Astrocyte (in vitro differentiated cells and primary cell): Measurements from ENCODE around the gene CCL13. TPM values are rescaled to one million over a fixed set of nuclear protein-coding genes. Genes with fewer than 3 reads are reported as not detected.

ENCODE experiments used
- DNase-seq: peaks from one replicate; pipeline ENCODE4 v3.0.0-alpha.2; 2010; ENCODE audit warnings: low read depth
- FAIRE-seq: peaks from 2 replicates; lab custom pipeline; 2011; peaks lifted over from hg19 to GRCh38; lab: Jason Lieb, UNC
- H2AFZ ChIP-seq: 2 replicates; pipeline ENCODE4 v1.6.0; 2012; ENCODE audit warnings: low read depth, low read length, inconsistent platforms
- H3K27ac ChIP-seq: 2 replicates; pipeline ENCODE4 v1.5.1; 2011; ENCODE audit warnings: low read depth, low read length, inconsistent platforms
- H3K27me3 ChIP-seq: 2 replicates; pipeline ENCODE4 v1.6.0; 2011; ENCODE audit warnings: low read length, inconsistent platforms; ENCODE audit not compliant: insufficient read depth
- H3K36me3 ChIP-seq: 2 replicates; pipeline ENCODE4 v1.5.1; 2011; ENCODE audit warnings: low read length, inconsistent platforms; ENCODE audit not compliant: insufficient read depth
- H3K4me1 ChIP-seq: 2 replicates; pipeline ENCODE4 v1.5.1; 2011; ENCODE audit warnings: low read length, inconsistent platforms; ENCODE audit not compliant: insufficient read depth
- H3K4me2 ChIP-seq: 2 replicates; pipeline ENCODE4 v1.6.0; 2012; ENCODE audit warnings: low read length, inconsistent platforms
- H3K4me3 ChIP-seq: 2 replicates; pipeline ENCODE4 v1.5.1; 2011; ENCODE audit warnings: low read depth, mild to moderate bottlenecking, low read length, inconsistent platforms; ENCODE audit not compliant: insufficient read depth
- H3K79me2 ChIP-seq: 2 replicates; pipeline ENCODE4 v1.6.0; 2012; ENCODE audit warnings: mild to moderate bottlenecking, low read length, inconsistent platforms; ENCODE audit not compliant: insufficient read depth
- H3K9ac ChIP-seq: 2 replicates; pipeline ENCODE4 v1.6.0; 2012; ENCODE audit warnings: mild to moderate bottlenecking, low read length, inconsistent platforms
- H3K9me3 ChIP-seq: 2 replicates; pipeline ENCODE4 v1.5.1; 2012; ENCODE audit warnings: low read depth, mild to moderate bottlenecking, low read length, inconsistent platforms; ENCODE audit not compliant: insufficient read depth
- H4K20me1 ChIP-seq: 2 replicates; pipeline ENCODE4 v1.6.0; 2012; ENCODE audit warnings: low read length, inconsistent platforms; ENCODE audit not compliant: insufficient read depth
- H3K27ac Mint-ChIP-seq: one replicate; pipeline ENCODE4 v1.8.0; 2021; ENCODE audit warnings: mild to moderate bottlenecking, mixed read lengths; ENCODE audit not compliant: unreplicated experiment
- H3K27me3 Mint-ChIP-seq: one replicate; pipeline ENCODE4 v1.8.0; 2021; ENCODE audit warnings: low read depth, mixed read lengths; ENCODE audit not compliant: unreplicated experiment
- H3K36me3 Mint-ChIP-seq: one replicate; pipeline ENCODE4 v1.8.0; 2021; ENCODE audit warnings: low read depth, mixed read lengths; ENCODE audit not compliant: unreplicated experiment
- H3K4me1 Mint-ChIP-seq: one replicate; pipeline ENCODE4 v1.8.0; 2021; ENCODE audit warnings: low read depth, mixed read lengths; ENCODE audit not compliant: unreplicated experiment
- H3K4me3 Mint-ChIP-seq: one replicate; pipeline ENCODE4 v1.8.0; 2021; ENCODE audit warnings: mild to moderate bottlenecking, moderate library complexity, mixed read lengths; ENCODE audit not compliant: unreplicated experiment
- H3K9me3 Mint-ChIP-seq: one replicate; pipeline ENCODE4 v1.8.0; 2021; ENCODE audit warnings: mild to moderate bottlenecking, mixed read lengths; ENCODE audit not compliant: unreplicated experiment
- CTCF ChIP-seq: IDR thresholded peaks from 2 replicates; pipeline ENCODE4 v1.5.1; 2011; ENCODE audit warnings: low read depth, mild to moderate bottlenecking, inconsistent platforms, low read length, moderate library complexity; ENCODE audit not compliant: insufficient read depth
- EZH2 ChIP-seq: IDR thresholded peaks from 2 replicates; pipeline ENCODE4 v1.6.1; 2012; ENCODE audit warnings: mild to moderate bottlenecking, low read length, inconsistent platforms; ENCODE audit not compliant: insufficient read depth
- total RNA-seq: library from RNA; stranded (reverse); gene quantifications from 2 replicates; pipeline ENCODE4 v1.2.1, GENCODE V29; 2021

The CCL13 gene
- total RNA-seq, 1 donor from 2014 or later = not detected

- H3K36me3 Mint-ChIP-seq = no peaks in the 10 kb centered on the region
- Histone ChIP-seq H3K4me1 (no peaks in the 10 kb centered on the region), H2AFZ (no peak overlapping the region), H3K9ac (no peak overlapping the region), H3K9me3 (no peaks in the 10 kb centered on the region), H3K27me3 (no peaks in the 10 kb centered on the region), H3K27ac (no peak overlapping the region), H4K20me1 (no peaks in the 10 kb centered on the region), H3K4me2 (no peak overlapping the region), H3K36me3 (no peaks in the 10 kb centered on the region), H3K4me3 (no peak overlapping the region), H3K79me2 (no peaks in the 10 kb centered on the region)
- H3K4me3 Mint-ChIP-seq = no peak overlapping the region
- FAIRE-seq (no peak), DNase-seq (no peak)
- peaks cover 2% of the 10 kb centered on the region for H3K9me3 Mint-ChIP-seq
- no peaks in the 10 kb centered on the region for H3K4me1 Mint-ChIP-seq
- H3K27me3 Mint-ChIP-seq = peaks cover 8% of the 10 kb centered on the region
- no peak overlapping the region for H3K27ac Mint-ChIP-seq
- TF ChIP-seq CTCF (no peak), EZH2 (no peak)
Observed at GRCh38 chr17:34339138-34339770, 17.0 kb upstream of the CCL13 start.

- no peak overlapping the region for H3K9ac ChIP-seq
- no peaks in the 10 kb centered on the region for H3K4me1 ChIP-seq
- Mint-ChIP-seq H3K36me3 (no peaks in the 10 kb centered on the region), H3K9me3 (no peaks in the 10 kb centered on the region), H3K27ac (no peak overlapping the region), H3K27me3 (no peaks in the 10 kb centered on the region), H3K4me1 (no peaks in the 10 kb centered on the region), H3K4me3 (no peak overlapping the region)
- no peak overlapping the region for H3K4me2 ChIP-seq
- H3K36me3 ChIP-seq = no peaks in the 10 kb centered on the region
- TF ChIP-seq CTCF (no peak), EZH2 (no peak)
- no peaks in the 10 kb centered on the region for H3K27me3 ChIP-seq
- DNase-seq (no peak), FAIRE-seq (no peak)
- no peak overlapping the region for H2AFZ ChIP-seq
- no peak overlapping the region for H3K4me3 ChIP-seq
- H3K9me3 ChIP-seq = no peaks in the 10 kb centered on the region
- no peak overlapping the region for H3K27ac ChIP-seq
- H4K20me1 ChIP-seq = no peaks in the 10 kb centered on the region
- no peaks in the 10 kb centered on the region for H3K79me2 ChIP-seq
Observed at GRCh38 chr17:34341916-34342315, 14.4 kb upstream of the CCL13 start.

- Histone ChIP-seq H3K9me3 (no peaks in the 10 kb centered on the region), H3K4me1 (no peaks in the 10 kb centered on the region), H3K27ac (no peak overlapping the region), H3K79me2 (no peaks in the 10 kb centered on the region), H3K9ac (no peak overlapping the region), H4K20me1 (no peaks in the 10 kb centered on the region), H3K27me3 (peaks cover 3% of the 10 kb centered on the region), H3K4me2 (no peak overlapping the region), H2AFZ (no peak overlapping the region), H3K4me3 (no peak overlapping the region), H3K36me3 (no peaks in the 10 kb centered on the region)
- Mint-ChIP-seq H3K27ac (no peak overlapping the region), H3K9me3 (no peaks in the 10 kb centered on the region), H3K4me1 (no peaks in the 10 kb centered on the region), H3K27me3 (peaks cover 1% of the 10 kb centered on the region), H3K36me3 (no peaks in the 10 kb centered on the region), H3K4me3 (no peak overlapping the region)
- no peak for TF ChIP-seq CTCF
- no peak for TF ChIP-seq EZH2
- FAIRE-seq (no peak), DNase-seq (no peak)
Observed at GRCh38 chr17:34347063-34347462, 9.2 kb upstream of the CCL13 start.
